Esophagus muscularis mucosa (tissue), 3 donors: ENCODE data around the gene SPSB4.

Experiments
- CTCF ChIP-seq, 3 experiments: fragments of 200-600 bp in 2 of 3; fragments of 450-650 bp in 1 of 3; sonication (generic) in 2 of 3; IDR thresholded peaks; one replicate each; pipeline ENCODE4 v1.5.1; 2017 to 2019; ENCODE audit warnings: antibody characterized with exemption in 3 of 3, mild to moderate bottlenecking in 2 of 3, moderate library complexity in 1 of 3
- POLR2AphosphoS5 ChIP-seq, 2 donors: sonication (generic); formaldehyde crosslinking; IDR thresholded peaks; one replicate each; pipeline ENCODE4 v1.6.1; 2017; ENCODE audit warnings: antibody characterized with exemption in 2 of 2

GRCh38 chr3:141085343-141086070, 34.4 kb downstream of the SPSB4 start:
- TF ChIP-seq CTCF (IDR thresholded peaks at IDR 0.05) (no peak), POLR2AphosphoS5 (IDR thresholded peaks at IDR 0.05) (no peak)
